Measurements from ENCODE around the gene PDE7B. TPM values are rescaled to one million over a fixed set of nuclear protein-coding genes. Genes with fewer than 3 reads are reported as not detected.

PDE7B gene
- total RNA-seq, 1 experiment from 2014 or later = 0.03 TPM

- in situ Hi-C loops (cut with HindIII; ENCODE audit: low pct_unique_long_range_greater_than_20kb, low sequenced_read_pairs) = no loop called here
- BruUV-seq (replicated peaks) = no TSS peak
- no peaks in the 10 kb centered on the region for H3K9me3 ChIP-seq (ENCODE audit: control insufficient read depth, insufficient read depth, low read depth, low read length)
- no peak for TF ChIP-seq TCF7L2 (IDR thresholded peaks at IDR 0.05; ENCODE audit: low read depth, low read length)
- no peak for TF ChIP-seq REST (IDR thresholded peaks at IDR 0.05; ENCODE audit: insufficient read depth in 1 of 2, low read depth in 2 of 2, low read length in 1 of 2)
- TF ChIP-seq SIN3A (IDR thresholded peaks at IDR 0.05; ENCODE audit: borderline replicate concordance, insufficient read depth, low read depth, low read length) = no peak
- TF ChIP-seq POLR2AphosphoS5 (IDR thresholded peaks at IDR 0.05; ENCODE audit: low read depth, low read length) = no peak
- no peak for TF ChIP-seq CTCF (IDR thresholded peaks at IDR 0.05)
- H3K27me3 ChIP-seq (ENCODE audit: control insufficient read depth, insufficient read depth, low read length) = no peaks in the 10 kb centered on the region
- H3K36me3 ChIP-seq (ENCODE audit: control insufficient read depth, insufficient read depth, low read length) = no peaks in the 10 kb centered on the region
- H3K4me1 ChIP-seq (ENCODE audit: control insufficient read depth, insufficient read depth, low read length) = no peaks in the 10 kb centered on the region
- intact Hi-C loops (cut with micrococcal nuclease; ENCODE audit: unreplicated experiment) = no loop called here
- DNase-seq (ENCODE audit: low read depth, low spot score) (no peak), ATAC-seq (no peak)
- POLR2A ChIA-PET = no interaction called here
- CTCF ChIA-PET = no interaction called here
- no peak overlapping the region for H3K4me3 ChIP-seq (ENCODE audit: low read depth in 2 of 2, low read length in 2 of 2)
- no peak overlapping the region for H3K27ac ChIP-seq (ENCODE audit: low read length)
Observed at GRCh38 chr6:136102991-136103688, 251.6 kb downstream of the PDE7B start.

GRCh38 chr6:136103763-136104311, 252.3 kb downstream of the PDE7B start:
- intact Hi-C loops (cut with micrococcal nuclease; ENCODE audit: unreplicated experiment) = no loop called here
- no peak overlapping the region for H3K27ac ChIP-seq (ENCODE audit: low read length)
- ATAC-seq = no peak
- POLR2A ChIA-PET = interaction anchor here (0.6 to 0.8 kb wide), 2 partner anchors 496 to 542 kb away, joined by 3 to 17 read pairs; no protein-coding TSS in a partner anchor
- no TSS peak for BruUV-seq (replicated peaks)
- no peak for DNase-seq (ENCODE audit: low read depth, low spot score)
- H3K4me3 ChIP-seq (ENCODE audit: low read depth in 2 of 2, low read length in 2 of 2) = no peak overlapping the region
- in situ Hi-C loops (cut with HindIII; ENCODE audit: low pct_unique_long_range_greater_than_20kb, low sequenced_read_pairs) = no loop called here
- no peaks in the 10 kb centered on the region for H3K27me3 ChIP-seq (ENCODE audit: control insufficient read depth, insufficient read depth, low read length)
- no peaks in the 10 kb centered on the region for H3K4me1 ChIP-seq (ENCODE audit: control insufficient read depth, insufficient read depth, low read length)
- no peak for TF ChIP-seq TCF7L2 (IDR thresholded peaks at IDR 0.05; ENCODE audit: low read depth, low read length)
- TF ChIP-seq POLR2AphosphoS5 (IDR thresholded peaks at IDR 0.05; ENCODE audit: low read depth, low read length) = no peak
- no peak for TF ChIP-seq CTCF (IDR thresholded peaks at IDR 0.05)
- TF ChIP-seq SIN3A (IDR thresholded peaks at IDR 0.05; ENCODE audit: borderline replicate concordance, insufficient read depth, low read depth, low read length) = no peak
- no peak for TF ChIP-seq REST (IDR thresholded peaks at IDR 0.05; ENCODE audit: insufficient read depth in 1 of 2, low read depth in 2 of 2, low read length in 1 of 2)
- H3K36me3 ChIP-seq (ENCODE audit: control insufficient read depth, insufficient read depth, low read length) = no peaks in the 10 kb centered on the region
- CTCF ChIA-PET = no interaction called here
- no peaks in the 10 kb centered on the region for H3K9me3 ChIP-seq (ENCODE audit: control insufficient read depth, insufficient read depth, low read depth, low read length)

All from Panc1 (cell line).